Measurements from ENCODE around the gene LAPTM4A.
"Not testable (repeated sequence)": the region's sequence is repeated elsewhere in the genome, so short reads cannot be mapped to it uniquely, and the experiment has no call there.

Gene LAPTM4A

DNA sequence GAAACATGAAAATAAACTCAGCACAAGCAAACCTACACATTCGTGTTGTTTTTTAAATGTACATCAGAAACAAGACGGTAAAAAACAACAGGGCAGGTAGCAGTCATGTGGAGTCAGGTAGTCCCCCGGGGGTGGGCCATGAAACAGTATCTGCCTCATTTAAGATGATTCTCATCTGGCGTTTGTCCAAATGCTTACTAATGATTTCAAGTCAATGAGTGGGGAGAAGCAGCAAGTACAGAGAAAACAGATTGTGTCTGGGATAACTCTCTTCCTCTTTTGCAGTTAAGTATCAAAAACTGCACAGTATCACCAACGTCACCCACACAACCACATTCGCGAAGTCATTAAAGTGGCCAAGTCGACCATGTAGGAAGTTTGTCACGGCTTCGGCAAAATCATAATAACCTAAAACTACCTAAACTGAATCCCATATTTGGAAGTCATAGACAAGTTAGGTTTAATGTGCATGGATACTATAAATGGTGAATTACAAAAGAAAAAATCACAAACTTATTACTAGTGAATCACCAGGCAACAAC is 1.3 kb downstream of the LAPTM4A start:
- peak; percentile 32 for DNase-seq

DNA sequence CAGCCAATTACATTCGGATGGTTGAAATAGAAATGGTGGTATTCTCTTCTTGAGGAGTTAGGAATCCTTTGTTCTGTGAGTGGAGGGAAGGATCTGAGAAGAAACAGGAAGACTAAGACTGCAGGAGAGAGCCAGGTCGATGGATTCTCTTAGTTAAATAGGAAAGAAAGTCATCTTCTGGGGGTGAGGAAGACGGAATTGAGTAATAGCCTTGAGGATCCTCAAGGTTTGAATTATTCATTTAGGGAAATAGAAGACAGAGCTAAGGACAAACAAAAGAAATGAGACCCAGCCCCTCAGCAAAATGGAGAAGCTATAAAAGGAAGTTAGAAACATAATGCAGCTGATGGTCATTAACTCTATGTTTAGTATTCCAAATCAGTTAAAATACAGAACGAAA is 1.8 kb downstream of the LAPTM4A start:
- peak; percentile 21 for DNase-seq

DNA sequence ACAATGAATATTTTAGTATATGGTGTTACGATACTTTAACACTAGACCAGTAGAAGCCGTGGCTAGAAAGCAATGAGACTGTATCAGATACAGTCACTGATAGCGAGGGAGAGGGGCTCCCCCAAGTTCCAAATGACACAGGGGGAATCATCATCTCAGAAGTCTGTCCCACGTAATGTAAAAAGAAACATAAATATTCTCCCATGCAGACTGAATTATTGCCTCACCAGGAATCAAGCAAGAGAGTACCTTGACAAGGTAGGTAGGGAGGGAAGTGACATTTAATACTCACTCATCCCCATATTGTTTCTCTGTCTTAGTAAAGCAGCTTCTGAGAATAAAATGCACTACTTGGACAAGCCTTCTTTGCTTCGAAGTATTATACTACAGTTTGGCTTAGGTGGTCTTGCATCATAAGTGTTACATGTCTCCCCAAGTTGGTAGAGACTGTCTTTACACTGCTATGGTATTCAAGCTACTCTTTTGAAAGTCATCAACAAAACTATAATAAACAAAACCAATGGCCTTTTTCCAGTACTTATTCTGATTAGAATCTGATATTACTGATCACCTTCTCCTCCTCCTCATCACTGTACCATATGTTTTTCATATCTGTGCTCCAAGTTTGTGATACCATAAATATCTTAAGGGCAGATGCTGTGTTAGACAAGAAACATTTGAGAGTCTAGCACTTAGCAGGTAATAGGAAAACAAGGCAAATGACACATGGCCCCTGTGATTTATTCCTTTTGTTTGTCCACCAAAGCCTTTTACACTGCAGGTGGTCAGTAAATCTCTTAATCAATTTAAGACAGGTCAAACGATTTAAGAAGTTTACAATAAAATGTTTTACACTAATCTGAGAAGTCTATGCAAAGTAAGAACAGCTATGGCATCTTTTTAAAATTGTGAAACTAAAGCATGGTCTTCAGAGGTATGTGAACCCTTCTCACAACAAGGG is 2.7 kb downstream of the LAPTM4A start:
- DNase-seq, result no peak

DNA sequence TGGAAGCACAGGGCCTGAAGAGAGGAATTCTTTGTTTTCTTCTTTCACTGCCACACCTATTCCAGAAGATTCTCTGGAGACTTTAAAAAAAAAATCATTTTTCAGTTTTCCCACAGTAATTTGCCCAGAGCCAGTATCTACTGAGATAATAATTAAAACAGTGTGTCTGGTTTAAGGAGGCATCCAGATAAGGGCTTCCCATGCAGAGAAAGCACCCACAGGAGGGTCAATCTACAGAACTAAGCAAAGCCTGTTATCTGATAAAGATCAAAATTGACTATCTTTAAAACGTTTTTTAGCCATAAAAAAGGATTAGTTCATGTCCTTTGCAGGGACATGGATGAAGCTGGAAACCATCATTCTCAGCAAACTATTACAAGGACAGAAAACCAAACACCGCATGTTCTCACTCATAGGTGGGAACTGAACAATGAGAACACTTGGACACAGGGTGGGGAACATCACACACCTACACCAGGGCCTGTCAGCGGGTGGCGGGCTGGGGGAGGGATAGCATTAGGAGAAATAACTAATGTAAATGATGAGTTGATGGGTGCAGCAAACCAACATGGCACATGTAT is 5.6 kb downstream of the LAPTM4A start:
- not testable (repeated sequence) for DNase-seq

DNA sequence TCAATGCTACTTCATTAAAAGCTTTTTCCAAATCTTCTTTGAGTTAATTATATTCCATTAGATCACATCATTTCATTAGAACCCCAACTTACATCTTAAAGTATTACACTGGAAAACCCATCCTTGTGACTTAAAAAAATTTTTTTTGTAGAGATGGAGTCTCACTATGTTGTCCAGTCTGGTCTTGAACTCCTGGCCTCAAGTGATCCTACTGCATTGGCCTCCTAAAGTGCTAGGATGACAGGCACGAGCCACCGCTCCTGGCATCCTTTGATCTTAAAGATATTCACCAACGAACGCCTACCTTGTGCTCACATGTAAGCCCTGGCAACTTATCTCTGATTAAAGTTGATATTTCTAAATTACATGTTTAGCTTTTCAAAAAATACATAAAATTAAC is 6.7 kb downstream of the LAPTM4A start:
- DNase-seq, result no peak

DNA sequence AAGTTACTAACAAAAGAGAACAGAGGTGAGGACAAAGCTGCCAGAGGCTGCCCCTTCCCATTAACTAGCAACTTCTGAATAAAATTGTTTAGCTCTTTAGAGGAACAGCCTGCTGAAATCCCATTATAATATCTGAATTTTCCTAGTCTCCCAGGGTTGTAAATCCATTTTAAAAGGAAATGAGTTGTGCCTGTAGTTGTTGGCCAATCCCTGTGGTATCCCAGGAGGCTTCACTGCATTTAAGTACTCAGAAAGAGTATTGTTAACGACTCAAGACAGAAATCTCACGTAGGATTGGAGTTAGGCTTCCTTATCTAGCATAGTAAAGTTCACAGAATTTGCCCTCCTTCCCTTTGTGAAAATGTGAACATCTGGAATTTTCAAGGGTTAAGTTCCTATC is 8.9 kb downstream of the LAPTM4A start:
- no peak for DNase-seq

DNA sequence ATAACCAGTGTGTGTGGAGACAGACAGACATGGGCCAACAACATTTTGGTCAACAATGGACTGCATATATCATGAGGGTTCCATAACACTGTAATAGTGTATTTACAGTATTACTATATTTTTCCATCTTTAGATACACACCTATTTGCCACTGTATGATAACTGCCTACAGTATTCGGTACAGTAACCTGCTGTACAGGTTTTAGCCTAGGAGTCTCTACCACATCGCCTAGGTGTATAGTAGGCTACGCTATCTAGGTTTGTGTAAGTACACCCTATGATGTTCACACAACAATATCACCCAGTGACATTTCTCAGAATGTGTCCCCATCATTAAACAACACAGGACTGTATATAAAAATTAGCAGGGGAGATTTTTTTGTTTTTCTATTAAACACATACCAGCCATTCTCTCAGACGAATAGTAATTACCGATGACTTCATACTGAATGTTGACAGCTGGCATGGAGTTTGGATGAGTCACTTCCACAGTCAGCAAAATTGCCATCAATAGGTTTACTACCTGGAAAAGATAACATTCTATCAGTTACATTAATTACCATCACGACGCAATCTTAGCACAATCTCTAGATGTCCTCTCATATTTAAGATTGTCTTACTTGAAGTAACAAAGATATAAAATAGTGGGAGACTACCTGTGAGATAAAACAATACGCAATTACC is 10.8 kb downstream of the LAPTM4A start:
- DNase-seq, result no peak

DNA sequence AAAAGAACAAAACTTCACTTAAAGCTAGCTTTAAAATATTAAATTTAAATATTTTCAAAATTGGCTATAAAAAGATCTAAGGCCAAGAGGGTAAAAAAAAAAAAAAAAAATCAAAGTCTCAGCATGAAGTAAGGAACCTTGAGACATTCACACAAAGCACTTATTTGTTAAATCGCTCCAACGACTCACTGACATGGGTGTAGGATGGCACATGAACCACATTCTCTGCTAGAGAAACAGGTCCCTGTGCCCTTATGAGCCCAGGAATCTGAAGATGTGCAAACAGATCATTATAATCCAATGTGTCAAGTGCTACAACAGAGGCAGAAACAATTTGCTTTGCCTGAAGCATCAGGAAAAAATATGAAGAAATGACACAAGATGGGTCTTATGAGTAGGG is 13.8 kb downstream of the LAPTM4A start:
- DNase-seq, result no peak

DNA sequence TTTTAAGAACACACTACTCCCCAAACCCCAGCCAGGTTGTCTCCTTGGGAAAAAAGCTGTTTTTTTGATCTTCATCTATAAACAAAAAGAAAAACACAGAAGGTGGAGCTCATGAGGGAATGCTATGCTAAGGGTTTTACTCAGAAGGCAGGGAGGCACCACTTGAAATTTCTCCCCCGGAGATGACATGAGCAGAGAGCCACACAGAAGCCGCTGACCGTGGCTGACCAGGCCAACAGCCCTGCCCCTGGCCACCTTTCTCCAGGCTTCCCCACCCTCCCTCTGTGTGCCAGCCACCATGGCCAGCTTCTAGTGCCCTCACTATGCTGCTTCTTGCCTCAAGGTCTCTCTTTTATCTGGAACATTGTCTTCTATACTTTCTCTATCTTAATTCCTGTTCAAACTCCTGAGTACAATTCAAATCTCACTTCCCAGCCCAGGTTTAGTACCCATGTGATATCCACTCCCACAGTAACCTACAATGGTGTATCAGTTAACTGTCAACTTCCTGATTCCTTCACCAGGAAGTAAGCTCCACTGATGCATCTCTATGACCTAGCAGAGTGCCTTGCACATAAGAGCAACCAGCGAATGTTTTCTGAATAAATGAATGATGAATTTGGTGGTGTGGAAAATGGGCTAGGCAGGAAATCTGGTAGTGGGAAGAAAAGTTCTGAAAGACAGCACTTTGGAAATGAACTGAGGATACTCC is 15.3 kb downstream of the LAPTM4A start:
- no peak for DNase-seq

DNA sequence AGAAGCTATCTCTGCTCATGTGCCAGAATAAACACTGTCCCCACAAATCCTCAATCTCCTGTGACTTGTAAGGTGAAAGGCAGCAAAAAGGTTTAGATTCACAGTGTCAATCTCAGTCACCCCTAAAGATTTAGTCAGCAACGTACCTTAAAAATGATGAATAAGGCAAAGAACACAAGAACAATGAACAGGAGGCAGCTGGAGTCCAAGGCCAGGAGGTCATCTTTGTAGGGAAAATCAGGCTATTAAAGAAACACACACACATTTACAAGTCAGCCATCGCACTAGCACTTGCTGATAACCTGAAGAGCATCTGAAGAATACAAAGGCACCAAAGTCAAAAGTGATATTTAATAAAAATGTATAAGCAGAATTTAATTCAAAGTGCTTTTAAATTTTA is 16.6 kb downstream of the LAPTM4A start:
- DNase-seq, result no peak

DNA sequence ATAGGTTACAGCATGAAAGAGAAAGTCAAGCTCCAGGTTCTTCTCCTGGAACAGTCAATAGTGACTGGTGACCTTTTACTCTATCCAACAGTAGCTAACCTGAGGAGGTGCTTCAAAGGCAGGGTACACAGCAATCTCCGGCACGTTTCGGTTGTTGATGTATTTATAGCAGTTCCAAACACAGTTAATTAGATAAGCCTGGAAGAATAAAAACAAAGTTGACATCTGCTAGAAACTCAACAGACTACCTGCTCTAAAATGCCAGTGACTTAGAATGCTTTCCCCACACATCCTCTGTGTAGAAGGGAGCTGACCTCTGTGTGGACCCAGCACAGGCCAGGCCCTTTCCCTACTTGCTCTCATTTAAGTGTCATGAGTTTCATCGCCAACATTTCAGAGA is 17.2 kb downstream of the LAPTM4A start:
- DNase-seq, result no peak

DNA sequence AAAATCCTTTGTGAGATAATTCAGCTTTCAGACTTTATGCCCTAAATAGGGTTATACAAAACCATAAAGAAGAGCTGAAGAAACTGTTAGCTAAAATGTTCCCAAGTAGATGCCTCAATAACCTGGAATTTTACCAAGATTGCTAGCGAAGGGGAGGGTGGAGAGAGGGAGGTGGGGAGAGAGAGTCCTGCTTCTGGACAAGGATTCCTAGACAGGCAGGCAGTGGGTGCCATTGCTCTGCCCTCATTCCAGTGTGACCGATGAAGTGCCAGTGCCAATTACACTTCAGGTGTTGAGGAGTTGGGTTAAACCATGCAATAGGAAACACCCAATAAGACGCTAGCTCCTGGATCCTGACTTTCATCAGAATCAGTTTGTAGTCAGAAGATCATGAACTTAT is 18.1 kb downstream of the LAPTM4A start:
- DNase-seq, result no peak

DNA sequence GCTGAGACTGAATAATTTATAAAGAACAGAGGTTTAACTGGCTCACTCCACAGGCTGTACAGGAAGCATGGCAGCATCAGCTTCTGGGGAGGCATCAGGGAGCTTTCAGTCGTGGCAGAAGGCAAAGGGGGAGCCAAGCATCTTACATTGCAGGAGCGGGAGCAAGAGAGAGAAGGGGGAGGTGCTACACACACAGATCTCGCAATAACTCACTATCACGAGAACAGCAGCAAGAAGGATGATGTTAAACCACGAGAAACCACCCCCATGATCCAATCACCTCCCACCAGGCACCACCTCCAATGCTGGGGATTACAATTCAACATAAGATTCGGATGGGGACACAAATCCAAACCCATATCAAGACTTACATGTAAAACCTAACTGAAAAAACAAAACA is 21.2 kb downstream of the LAPTM4A start:
- no peak for DNase-seq

DNA sequence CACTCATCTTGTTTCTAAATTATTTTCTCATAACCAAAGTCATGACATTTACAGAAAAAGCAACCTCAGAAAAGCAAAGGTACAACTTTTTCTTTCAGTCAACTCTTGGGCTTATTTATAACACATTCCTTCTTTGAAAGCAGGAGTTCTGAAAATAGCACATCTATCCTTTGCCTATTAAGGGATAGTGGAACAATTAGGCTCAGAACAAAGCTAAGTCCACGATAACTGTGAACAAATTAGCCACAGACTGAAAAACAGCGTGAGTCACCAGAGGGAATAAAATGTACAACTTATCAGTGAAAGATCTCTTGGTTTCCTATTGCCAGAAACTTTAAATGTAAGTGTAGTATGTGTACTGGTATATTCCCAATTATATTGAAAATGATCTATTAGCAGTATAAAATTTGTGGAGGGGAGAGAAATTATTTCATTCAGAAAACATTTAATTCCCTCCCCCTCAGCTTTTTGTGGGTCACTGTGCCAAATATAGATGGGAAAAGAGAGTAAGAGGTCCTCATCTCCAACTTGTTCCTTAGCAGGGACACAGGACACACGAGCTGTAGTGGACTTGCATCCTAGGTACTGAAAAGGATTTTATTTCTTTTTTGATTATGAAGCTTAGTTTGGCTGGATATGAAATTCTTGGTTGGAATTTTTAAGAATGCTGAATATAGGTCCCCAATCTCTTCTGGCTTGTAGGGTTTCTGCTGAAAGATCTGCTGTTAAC is 23.6 kb downstream of the LAPTM4A start:
- no peak for DNase-seq

DNA sequence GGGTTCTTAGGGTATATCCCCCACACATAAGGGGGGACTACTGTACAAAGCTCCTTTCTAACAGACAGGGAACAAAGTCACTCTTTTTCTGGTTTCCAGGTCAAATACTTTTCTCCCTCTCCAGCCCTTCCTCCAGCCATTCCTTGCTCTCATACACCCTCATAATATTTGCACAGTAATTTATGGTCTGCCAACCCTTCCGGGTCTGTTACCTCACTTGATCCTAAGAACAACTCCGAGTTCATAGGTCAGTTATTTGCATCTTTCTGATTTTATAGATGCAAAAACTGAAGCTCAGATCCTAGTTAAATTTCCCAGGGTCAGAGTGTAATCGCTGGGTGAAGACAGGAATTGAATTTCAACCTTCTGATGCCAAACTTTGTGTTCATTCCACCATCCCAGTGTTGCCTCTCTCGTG is 24.2 kb downstream of the LAPTM4A start:
- DNase-seq, result no peak

DNA sequence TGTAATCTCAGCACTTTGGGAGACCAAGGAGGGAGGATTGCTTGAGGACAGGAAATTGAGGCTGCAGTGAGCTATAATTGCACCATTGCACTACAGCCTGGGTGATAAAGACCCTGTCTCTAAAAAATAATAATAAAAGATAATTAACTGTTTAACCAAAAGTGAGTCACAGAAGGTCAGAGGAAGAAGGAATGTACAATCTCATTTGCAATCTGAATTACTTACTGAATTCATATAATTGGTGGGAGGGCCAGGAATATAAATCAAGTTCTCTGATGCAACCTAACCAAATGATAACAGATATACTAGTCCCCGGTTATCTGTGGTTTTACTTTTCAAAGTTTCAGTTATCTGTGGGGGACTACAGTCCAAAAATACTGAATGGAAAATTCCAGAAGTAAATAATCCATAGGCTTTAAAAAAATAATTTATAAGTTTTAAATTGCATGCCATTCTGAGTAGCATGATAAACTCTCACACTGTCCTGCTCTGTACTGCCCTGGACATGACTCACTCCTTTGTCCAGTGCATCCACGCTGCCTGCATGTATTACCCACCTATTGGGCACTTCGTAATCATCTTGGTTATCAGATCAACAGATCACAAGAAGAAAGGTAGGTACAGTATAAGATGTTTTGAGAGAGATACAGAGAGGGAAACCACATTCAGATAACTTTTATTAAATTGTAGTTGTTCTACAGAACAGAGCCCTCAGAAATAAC is 26.2 kb downstream of the LAPTM4A start:
- DNase-seq, result no peak

DNA sequence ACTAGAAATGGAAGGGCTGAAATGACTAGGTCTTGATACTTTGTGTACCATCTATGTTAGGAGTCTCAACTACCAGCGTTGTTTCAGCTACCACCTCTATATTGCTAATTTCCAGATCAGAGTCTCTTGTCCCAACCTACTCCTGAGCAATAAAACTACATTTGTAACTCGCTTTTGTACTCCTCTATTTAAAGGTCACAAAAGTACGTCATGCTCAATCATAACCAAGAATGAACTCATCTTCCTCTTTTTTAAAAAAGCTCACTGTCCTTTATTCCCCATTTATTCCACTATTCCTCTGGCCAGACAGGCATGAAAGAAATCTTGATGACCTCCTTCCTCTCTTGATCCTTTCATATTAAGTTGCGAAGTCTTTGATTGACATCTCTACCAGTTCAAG is 27.7 kb downstream of the LAPTM4A start:
- no peak for DNase-seq

DNA sequence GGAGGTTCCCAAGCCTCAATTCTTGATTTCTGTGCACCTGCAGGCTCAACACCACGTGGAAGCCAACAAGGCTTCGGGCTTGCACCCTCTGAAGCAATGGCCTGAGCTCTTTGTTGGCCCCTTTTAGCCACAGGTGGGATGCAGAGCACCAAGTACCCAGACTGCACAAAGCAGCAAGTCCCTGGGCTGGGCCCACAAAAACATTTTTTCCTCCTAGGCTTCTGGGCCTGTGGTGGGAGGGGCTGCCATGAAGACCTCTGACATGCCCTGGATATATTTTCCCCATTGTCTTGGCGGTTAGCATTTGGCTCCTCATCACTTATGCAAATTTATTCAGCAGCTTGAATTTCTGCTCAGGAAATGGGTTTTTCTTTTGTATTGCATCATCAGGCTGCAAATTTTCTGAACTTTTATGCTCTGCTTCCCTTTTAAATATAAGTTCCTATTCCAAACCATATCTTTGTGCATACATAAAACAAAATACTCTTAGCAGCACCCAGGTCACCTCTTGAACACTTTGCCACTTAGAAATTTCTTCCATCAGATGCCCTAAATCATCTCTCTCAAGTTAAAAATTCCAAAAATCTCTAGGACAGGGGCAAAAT is 29.9 kb downstream of the LAPTM4A start:
- no peak for DNase-seq

DNA sequence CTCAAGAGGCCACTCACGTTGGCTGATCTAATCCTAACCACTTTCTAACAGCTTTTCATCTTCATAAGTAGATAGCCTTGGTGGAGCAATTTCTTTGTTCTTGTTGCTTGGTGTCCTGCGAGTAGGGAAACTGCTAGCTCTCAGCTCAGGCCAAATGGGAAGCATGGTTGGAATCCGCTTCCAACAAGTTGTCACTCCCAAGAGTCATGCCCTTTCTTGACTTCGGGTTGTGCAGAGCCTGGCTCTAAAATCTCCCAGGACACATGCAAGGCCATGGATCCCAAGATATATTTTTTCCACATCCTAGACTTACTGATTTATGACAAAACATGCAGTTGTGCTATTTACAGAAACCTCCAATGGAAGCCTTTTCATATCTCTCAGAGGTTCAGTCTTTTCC is 31.7 kb downstream of the LAPTM4A start:
- DNase-seq, result no peak

DNA sequence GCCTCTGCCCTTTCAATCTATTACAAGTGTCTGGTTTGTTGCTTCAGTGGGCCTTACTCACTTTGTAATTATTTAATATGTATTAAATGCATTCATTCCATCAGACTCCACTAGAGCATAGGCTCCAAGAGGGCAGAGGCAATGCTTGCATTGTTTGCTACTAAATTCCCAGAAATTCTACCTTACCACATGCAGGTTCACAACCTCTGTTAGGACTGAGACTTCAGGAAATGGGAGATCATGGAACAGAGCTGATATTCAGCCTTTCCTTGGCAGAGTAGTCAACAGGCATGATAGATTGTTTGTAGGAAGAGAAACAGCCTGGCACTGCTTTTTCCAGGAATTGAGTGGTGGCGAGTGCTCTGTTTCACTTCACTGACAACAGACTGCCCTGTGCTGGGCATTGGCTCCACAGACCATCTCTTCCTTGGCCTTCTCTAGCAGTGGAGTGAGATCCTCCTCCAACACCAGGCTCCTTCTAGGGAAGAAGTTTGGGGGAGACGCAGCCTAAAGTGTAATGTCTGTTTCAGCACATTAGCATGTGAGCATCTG is 32.8 kb downstream of the LAPTM4A start:
- DNase-seq, result no peak

DNA sequence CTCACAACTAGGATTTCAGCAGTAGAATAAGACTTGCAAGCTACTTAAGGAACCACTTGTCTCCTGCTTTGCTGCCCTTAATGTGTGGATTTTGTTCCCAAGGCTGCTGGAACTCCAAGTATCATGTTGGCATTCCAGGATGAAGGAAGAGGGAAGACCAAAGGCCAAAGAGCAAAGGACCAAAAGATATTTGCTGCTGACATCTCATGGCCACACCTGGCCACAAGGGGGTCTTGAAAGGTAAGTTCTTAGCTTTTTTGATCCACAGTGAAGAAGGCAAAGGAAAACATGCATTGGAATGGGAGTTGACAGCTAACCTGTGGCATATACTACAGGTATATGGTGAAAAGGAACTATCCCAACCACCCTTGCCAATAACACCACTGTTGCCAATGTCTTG is 35.1 kb downstream of the LAPTM4A start:
- DNase-seq, result no peak

Measured in midbrain (tissue), 1 donor.